Stimulated activated CD4-positive, alpha-beta T cell treated with anti-CD3 and anti-CD28 coated beads, Interleukin-1b, Interleukin-23, amount 100 ng/mL, for 48 hours (primary cell): ENCODE results near the gene FHIT.

Experiments
- DNase-seq: peaks from one replicate; pipeline ENCODE4 v3.0.0-alpha.2; 2020

FHIT gene

GRCh38 chr3:59885101-59885500, 1366.2 kb downstream of the FHIT start:
- no peak for DNase-seq

DNA sequence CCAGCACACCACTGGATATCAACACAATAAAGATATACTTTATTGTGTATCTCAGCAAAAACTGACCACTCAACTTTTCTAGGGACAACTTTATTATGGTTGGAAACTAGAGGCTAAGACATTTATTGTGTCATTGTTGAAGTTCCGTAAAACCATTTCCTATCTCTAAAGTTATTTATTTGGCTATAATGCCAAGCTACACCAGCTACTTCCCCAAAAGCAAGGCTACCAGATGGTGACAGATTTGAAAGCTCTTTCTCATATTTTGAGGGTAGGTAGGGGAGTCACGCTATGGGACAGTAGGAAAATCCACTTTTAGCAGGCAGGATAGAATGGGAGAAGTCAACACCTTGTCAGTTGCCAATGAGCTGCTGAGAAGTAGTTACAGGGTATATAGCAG, 1366.8 kb downstream of the FHIT start:
- no peak for DNase-seq

GRCh38 chr3:59882746-59883145, 1368.5 kb downstream of the FHIT start:
- DNase-seq = no peak

DNA sequence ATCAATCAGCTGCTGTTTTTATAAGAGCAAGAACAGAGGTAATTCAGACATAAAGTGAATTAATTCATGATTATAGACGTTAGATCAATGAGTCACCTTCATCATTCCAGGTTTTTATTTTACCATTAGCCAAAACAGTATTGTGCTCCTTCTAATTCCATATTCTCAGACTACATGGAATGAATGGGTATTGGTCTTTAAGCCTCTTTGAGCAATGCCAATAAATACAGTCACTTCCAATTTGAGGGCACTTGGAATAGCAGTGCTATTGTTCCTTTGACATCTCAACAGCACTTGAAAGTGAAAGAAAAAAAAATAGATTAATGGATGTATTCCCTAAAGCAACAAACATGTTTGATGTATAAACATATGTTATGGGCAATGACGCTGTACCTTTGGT, 1370.5 kb downstream of the FHIT start:
- DNase-seq = no peak

GRCh38 chr3:59879031-59879581, 1372.1 kb downstream of the FHIT start:
- DNase-seq = no peak

- DNase-seq = no peak
Measured at GRCh38 chr3:59878038-59878427, 1373.2 kb downstream of the FHIT start.

GRCh38 chr3:59877263-59878037, 1373.8 kb downstream of the FHIT start:
- DNase-seq = no peak

- DNase-seq = no peak
Measured at GRCh38 chr3:59876533-59877062, 1374.7 kb downstream of the FHIT start.

GRCh38 chr3:59873576-59874230, 1377.5 kb downstream of the FHIT start:
- no peak for DNase-seq

DNA sequence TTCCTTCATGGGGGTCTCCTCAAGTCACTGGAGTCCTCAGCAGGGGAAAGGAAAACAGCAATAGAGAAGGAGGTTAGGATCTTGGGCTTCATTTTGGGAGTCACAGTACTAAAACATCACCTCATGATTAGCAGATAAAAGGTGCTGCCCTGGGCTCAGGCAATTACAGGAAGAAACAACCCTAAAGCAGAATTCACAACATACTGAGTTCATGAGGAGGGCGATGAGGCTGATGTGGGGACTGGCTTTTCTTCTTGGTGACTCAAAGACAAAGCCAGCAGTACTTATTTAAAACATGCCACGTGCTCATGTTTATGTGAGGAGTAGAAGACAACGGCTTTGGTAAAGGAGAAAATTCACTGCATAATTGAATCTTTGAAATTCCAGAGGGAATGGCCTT, 1379.1 kb downstream of the FHIT start:
- DNase-seq = peak; percentile 25

GRCh38 chr3:59867185-59868002, 1383.9 kb downstream of the FHIT start:
- no peak for DNase-seq

- DNase-seq = no peak
Measured at GRCh38 chr3:59866076-59866475, 1385.2 kb downstream of the FHIT start.

DNA sequence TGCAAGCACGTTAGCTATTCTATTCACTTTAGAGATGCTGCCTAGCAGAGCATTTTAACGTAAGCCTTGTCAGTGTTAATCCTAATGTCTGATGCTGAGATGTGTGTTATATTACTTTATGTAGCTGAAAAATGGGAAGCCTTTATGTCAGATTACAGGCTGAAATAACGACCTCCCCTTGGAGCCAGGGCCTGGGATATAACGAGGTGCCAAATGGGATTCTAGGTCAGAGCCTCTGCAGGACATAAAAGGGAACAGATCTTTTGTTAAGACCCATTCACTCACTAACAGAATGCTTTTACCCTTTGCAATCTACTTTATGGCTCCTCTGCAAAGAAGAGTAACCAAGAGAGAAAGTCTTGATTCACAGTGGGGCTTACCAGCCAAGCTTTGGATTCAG, 1385.9 kb downstream of the FHIT start:
- no peak for DNase-seq

DNA sequence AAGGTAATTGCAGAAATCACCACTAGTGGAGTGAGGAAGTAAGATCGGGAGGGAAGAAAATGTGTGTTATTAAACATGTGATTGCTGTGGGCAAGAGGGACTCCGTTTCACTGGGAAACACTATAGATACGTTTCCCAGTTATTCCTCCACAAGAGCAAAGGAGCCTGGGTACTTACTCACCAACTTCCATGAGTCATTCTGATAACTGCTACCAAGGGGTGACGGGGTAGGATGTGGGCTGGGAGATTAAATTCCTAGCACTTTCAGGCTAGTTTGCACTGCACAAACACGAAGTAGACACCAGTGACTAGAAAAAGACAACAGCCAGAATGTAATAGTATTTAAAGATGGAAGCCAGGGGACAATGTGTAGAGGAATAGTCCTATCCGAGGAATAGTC, 1388.6 kb downstream of the FHIT start:
- DNase-seq = no peak

- DNase-seq = peak; percentile 78
Measured at GRCh38 chr3:59857589-59858346, 1393.5 kb downstream of the FHIT start.

GRCh38 chr3:59856934-59857460, 1394.3 kb downstream of the FHIT start:
- no peak for DNase-seq

DNA sequence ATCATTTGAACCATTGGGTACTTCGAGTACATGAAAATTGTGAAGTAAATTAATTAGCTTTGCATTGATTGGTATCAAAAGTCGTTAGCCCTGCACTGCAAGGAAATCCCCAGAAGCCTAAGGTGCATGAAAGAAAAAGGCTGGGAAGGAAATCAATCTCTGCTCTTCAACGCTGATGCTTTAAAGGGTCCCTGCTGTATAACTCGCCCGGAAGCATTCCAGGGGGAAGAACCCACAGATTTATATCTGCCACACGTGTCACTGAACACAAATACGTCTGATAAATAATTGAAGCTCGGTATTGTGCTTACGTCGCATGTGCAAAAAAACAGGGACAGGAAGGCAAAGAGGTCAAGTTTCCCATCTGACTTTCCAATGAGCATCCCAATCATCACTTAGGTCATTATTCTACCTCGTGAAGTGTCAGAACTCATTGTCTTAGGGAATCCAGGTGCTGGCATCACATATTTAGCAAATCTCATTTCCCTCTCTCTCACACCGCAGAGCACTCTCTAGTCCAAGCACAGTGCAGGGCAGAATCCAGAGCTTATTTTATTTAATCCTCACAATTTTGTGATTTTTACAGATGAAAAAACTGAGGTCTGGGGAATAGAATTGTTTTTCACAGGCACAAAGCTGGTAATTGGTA, 1397.1 kb downstream of the FHIT start:
- no peak for DNase-seq

DNA sequence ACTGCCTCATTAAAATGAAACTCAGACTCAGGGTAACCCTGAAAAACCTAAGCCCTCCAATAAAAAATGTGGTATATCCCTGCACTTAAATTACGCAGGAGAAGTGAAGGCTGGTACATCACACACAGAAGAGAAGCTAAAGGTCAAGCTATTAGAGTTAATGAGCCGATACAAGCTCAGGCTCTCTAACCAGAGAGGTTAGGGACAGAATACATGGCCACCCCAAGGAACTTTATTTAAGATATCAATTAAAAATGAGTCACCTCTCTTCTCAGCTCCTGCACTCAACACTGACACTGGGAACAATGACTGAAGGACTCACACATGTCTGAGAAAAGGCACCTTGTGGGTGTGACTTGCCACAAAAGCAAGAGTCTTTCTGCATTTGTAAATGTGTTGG, 1400.8 kb downstream of the FHIT start:
- DNase-seq = no peak

DNA sequence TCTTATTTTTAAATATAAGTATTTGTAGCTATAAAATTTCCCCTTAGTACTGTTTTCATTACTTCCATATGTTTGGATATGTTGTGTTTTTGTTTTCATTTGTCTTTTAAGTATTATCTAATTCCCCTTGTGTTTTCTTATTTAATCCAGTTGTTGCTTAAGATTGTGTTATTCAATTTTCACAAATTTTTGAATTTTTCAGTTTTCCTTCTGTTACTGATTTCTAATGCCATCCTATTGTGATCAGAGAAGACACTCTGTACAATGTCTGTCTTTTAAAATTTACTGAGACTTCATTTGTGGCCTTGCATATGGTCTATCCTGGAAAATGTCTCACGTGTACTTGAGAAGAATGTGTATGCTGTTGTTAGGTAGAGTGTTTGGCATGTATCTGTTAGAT, 1405.9 kb downstream of the FHIT start:
- no peak for DNase-seq

GRCh38 chr3:59843821-59844220, 1407.4 kb downstream of the FHIT start:
- DNase-seq = no peak

- peak; percentile 45 for DNase-seq
Measured at GRCh38 chr3:59839810-59840515, 1411.3 kb downstream of the FHIT start.
